ENCODE measurements around the gene EIF4H. TPM values are rescaled to one million over a fixed set of nuclear protein-coding genes. Genes with fewer than 3 reads are reported as not detected.

Gene EIF4H
- total RNA-seq, 2 experiments from 2014 or later: 461 to 464 TPM

GRCh38 chr7:74242122-74242443 lies 67.9 kb downstream of the EIF4H start:
- intact Hi-C loops (cut with micrococcal nuclease): no loop called here
- Mint-ChIP-seq H3K27me3 (no peaks in the 10 kb centered on the region), H3K27ac (no peak overlapping the region), H3K36me3 (ENCODE audit: low read depth) (peaks cover 47% of the 10 kb centered on the region), H3K4me3 (no peak overlapping the region), H3K4me1 (ENCODE audit: low read depth) (no peaks in the 10 kb centered on the region), H3K9me3 (no peaks in the 10 kb centered on the region)
- ChIA-PET CTCF (interaction anchor here (1.3 kb wide), 1 partner anchor 159 kb away, joined by 6 read pairs; no protein-coding TSS in a partner anchor), POLR2A (interaction anchor here (0.6 to 1.8 kb wide), 3 partner anchors 11 to 282 kb away, joined by 3 to 5 read pairs (median 3); no protein-coding TSS in a partner anchor)
- DNase-seq: no peak
- TF ChIP-seq CTCF (IDR thresholded peaks at IDR 0.05): no peak
- ATAC-seq: no peak

- H3K4me1 Mint-ChIP-seq (ENCODE audit: low read depth): peaks cover 7% of the 10 kb centered on the region
- ChIA-PET CTCF (no interaction called here), POLR2A (no interaction called here)
- TF ChIP-seq CTCF (IDR thresholded peaks at IDR 0.05): no peak
- no peaks in the 10 kb centered on the region for H3K27me3 Mint-ChIP-seq
- ATAC-seq (no peak), DNase-seq (no peak)
- intact Hi-C loops (cut with micrococcal nuclease): no loop called here
- no peaks in the 10 kb centered on the region for H3K9me3 Mint-ChIP-seq
- H3K27ac Mint-ChIP-seq: no peak overlapping the region
- no peak overlapping the region for H3K4me3 Mint-ChIP-seq
- peaks cover 53% of the 10 kb centered on the region for H3K36me3 Mint-ChIP-seq (ENCODE audit: low read depth)
Observed at GRCh38 chr7:74246497-74246896, 72.3 kb downstream of the EIF4H start.

Small RNA genes lying within 50 kb of the gene (microRNA-seq; reads per million reads assigned to microRNA genes)
- 1,017 reads per million, percentile 88 among the genes with 10 or more reads in this experiment for gene MIR590 (ENCODE audit: borderline microRNAs expressed, borderline replicate concordance)

Other genes with a start within 250 kb of the EIF4H start
- not detected for gene ELN, start 146.2 kb upstream of the EIF4H start, total RNA-seq
- 10 to 100 TPM; 17.8 to 20.8 TPM for gene LIMK1, start 90.6 kb upstream of the EIF4H start, total RNA-seq
- 1 to 10 TPM; 2.4 to 3.2 TPM for gene LAT2, start 35.6 kb downstream of the EIF4H start, total RNA-seq
- gene RFC2, start 80.0 kb downstream of the EIF4H start, total RNA-seq: 10 to 100 TPM; 90.7 to 91.8 TPM
- 1 to 10 TPM; 1.3 to 1.4 TPM for gene CLIP2, start 115.1 kb downstream of the EIF4H start, total RNA-seq

Measured in activated CD8-positive, alpha-beta T cell treated with anti-CD3 and anti-CD28 coated beads for 36 hours (primary cell).